T-helper 1 cell treated with Interleukin-12 subunit alpha and Interleukin-12 subunit beta and Interleukin-4 antibody, amounts not matched to agents 30 μg/mL and 1 μg/mL, for 36 hours (primary cell): ENCODE measurements around the gene PCID2.

Experiments
- H3K27ac Mint-ChIP-seq: one replicate; pipeline ENCODE4 v1.8.0; 2021; ENCODE audit warnings: mild to moderate bottlenecking, mixed read lengths
- H3K27me3 Mint-ChIP-seq: one replicate; pipeline ENCODE4 v1.8.0; 2021; ENCODE audit warnings: low read depth, mixed read lengths
- H3K36me3 Mint-ChIP-seq: one replicate; pipeline ENCODE4 v1.8.0; 2021; ENCODE audit warnings: low read depth, mixed read lengths
- H3K4me1 Mint-ChIP-seq: one replicate; pipeline ENCODE4 v1.8.0; 2021; ENCODE audit warnings: low read depth, mixed read lengths
- H3K4me3 Mint-ChIP-seq: one replicate; pipeline ENCODE4 v1.8.0; 2021; ENCODE audit warnings: mild to moderate bottlenecking, moderate library complexity, mixed read lengths
- H3K9me3 Mint-ChIP-seq: one replicate; pipeline ENCODE4 v1.8.0; 2021; ENCODE audit warnings: mixed read lengths

The PCID2 gene

DNA sequence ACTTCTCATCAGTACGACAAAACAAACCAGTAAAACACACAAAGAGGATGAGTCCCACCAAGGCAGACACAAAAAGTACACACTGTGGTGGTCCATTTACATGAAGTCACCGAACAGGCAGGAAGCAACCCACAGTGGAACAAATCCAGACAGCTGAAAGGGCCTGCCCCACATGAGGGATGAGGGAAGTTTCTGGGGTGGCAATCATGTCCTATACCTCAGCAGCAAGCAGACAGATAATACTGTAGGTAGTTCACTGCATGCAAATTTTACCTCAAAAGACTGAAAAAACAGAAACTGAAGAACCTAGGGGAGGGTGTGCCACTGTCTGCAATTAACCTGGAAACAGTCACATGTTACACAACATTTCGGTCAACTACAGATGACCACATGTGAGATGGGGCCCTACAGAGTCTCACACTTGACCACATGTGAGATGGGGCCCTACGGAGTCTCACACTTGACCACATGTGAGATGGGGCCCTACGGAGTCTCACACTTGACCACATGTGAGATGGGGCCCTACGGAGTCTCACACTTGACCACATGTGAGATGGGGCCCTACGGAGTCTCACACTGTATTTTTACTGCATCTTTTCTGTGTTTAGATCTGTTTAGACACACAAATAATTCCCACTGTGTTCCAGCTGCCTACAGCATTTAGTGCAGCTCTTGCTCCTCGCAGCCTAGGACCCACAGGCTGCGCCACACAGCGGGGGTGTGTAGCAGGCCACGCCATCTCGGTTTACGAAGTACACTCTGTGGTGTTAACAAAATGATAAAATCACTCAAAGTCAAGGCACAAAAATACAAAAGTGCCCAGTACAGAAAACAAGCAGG lies 22.2 kb downstream of the PCID2 start:
- no peaks in the 10 kb centered on the region for H3K27me3 Mint-ChIP-seq
- no peaks in the 10 kb centered on the region for H3K9me3 Mint-ChIP-seq
- H3K36me3 Mint-ChIP-seq = peaks cover 55% of the 10 kb centered on the region
- peaks cover 41% of the 10 kb centered on the region for H3K4me1 Mint-ChIP-seq
- H3K4me3 Mint-ChIP-seq = peak overlapping the region; percentile 43
- H3K27ac Mint-ChIP-seq = peak overlapping the region; percentile 18

DNA sequence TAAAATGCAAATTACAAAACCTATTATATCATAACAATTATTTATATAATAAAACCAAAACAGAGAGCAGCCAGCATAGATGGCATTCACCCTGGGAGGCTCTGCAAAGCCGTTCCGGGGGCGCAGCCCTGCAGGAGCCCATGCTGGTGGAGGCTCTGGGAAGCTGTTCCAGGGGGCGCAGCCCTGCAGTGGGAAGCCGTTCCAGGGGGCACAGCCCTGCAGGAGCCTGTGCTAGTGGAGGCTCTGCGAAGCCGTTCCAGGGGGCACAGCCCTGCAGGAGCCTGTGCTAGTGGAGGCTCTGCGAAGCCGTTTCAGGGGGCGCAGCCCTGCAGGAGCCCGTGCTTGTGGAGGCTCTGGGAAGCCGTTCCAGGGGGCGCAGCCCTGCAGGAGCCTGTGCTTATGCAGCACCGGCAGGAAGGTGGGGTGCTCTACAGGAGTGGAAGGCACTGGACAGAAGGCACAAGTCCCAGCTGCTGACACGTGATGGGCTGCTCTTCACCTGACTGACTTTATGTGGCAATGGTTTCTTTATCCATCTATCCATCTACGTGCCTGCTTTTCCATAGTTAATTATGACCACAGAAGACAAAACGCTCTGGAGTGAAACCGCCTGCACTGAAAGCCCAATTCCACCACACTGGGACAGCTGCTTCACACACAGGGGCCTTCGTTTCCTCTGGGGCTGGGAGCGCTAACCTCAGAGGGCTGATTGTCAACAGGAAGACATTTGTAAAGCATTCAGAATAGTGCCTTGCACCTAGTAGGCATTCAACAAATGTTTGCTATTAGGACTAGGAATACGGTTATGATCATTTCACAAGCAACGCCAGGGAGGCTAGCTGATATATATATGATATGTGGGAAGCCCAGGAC lies 23.7 kb downstream of the PCID2 start:
- Mint-ChIP-seq H3K4me1 (peaks cover 52% of the 10 kb centered on the region), H3K27ac (peak overlapping the region; percentile 73), H3K36me3 (peaks cover 55% of the 10 kb centered on the region)

DNA sequence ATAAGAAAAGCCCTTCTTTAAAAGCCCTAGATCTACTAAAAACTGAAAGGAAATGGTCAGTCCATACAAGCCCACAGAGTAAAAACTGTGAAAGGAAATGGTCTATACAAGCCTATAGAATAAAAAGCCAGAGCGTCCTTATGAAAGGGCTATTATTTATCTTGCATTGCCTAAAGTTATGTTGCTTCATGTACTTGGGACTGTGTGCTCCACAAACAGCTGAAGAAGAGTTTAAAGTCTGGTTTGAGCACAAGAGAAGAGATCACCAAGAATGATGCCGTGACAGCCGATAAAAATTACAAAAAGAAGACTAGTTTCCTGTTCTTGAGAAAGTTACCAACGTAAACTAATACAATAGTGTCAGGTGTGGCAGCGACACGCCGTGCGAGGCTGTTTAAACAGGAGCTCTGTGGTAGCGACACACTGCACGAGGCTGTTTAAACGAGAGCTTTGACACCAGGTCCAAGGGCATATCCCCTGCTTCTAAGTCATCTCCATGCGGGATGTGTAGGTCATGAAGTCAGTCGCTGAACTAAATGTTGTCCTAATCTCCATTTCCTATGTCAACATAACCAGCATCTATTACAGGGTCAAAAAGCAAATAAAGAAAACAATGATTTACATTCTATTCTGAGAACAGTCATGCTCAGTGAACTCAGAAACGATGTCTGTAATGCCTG lies 24.9 kb downstream of the PCID2 start:
- Mint-ChIP-seq H3K27ac (no peak overlapping the region), H3K9me3 (no peaks in the 10 kb centered on the region), H3K36me3 (peaks cover 55% of the 10 kb centered on the region), H3K4me1 (peaks cover 58% of the 10 kb centered on the region), H3K27me3 (no peaks in the 10 kb centered on the region), H3K4me3 (no peak overlapping the region)

More for the DNA sequence above, 23.7 kb downstream of the PCID2 start:
- Mint-ChIP-seq H3K27me3 (no peaks in the 10 kb centered on the region), H3K9me3 (no peaks in the 10 kb centered on the region), H3K4me3 (peak overlapping the region; percentile 71)

DNA sequence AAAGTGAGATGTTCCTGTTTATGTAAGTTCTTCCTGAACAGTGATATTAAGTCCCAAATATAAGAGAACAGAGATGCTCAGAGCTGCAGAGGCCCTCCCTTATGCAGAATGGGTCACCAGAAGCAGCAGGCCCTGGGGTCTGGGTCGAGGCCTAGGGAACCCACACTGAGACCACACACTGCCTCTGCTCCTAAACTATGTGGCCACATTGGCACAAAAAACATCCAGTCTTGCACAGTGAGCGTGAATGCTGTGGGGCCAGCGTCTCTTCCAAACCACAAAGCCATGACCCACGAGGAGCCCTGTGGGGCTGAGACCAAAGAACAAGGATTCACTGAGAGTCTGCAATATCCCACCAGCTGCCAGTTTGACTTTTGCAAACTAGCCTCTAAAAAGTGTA lies 26.4 kb downstream of the PCID2 start:
- no peak overlapping the region for H3K4me3 Mint-ChIP-seq

DNA sequence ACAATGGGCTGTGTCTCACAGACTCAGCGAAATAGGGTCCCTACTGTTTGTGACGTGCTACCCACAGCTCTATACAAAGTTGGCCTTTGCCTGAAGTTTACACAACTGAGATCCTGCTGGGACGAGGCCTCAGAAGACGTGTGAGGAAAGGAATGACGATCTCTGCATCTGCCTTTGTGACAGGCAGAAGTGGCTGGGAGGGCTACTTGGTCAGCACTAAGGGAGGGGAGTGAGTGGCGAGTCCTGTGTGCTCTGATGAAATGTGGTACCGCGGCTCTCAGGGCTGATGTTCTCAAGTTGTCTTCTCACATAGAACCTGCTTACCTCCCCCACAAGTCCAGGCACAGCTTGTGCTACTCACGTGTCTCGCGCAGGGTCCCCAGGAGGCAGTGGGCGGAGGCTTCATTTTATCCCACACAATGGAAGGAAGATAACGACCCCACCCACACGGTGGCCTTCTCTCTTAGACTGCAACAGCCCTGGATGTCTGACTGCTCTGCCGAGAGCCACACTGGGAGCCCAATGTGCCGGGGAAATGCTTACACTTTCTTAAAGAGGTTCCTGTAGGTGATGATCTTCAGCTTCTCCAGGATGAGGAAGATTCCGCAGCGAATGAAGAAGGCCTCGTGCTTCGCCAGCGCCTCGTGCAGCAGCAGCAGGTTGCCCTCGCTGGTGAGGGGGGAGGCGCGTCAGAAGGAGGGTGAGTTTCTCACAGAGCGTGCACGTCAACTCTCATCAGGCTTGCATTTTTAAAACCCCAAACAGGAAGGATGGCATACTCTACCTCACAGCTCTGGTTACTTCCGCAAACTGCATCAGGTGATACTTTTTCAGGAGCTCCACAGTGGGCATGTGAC lies 28.9 kb downstream of the PCID2 start:
- H3K9me3 Mint-ChIP-seq = peaks cover 4% of the 10 kb centered on the region
- H3K4me1 Mint-ChIP-seq = peaks cover 48% of the 10 kb centered on the region
- peaks cover 52% of the 10 kb centered on the region for H3K36me3 Mint-ChIP-seq
- no peak overlapping the region for H3K4me3 Mint-ChIP-seq
- H3K27ac Mint-ChIP-seq = peak overlapping the region; percentile 71
- H3K27me3 Mint-ChIP-seq = no peaks in the 10 kb centered on the region

More for the DNA sequence above, 26.4 kb downstream of the PCID2 start:
- no peak overlapping the region for H3K27ac Mint-ChIP-seq
- no peaks in the 10 kb centered on the region for H3K27me3 Mint-ChIP-seq
- peaks cover 50% of the 10 kb centered on the region for H3K36me3 Mint-ChIP-seq
- peaks cover 53% of the 10 kb centered on the region for H3K4me1 Mint-ChIP-seq
- H3K9me3 Mint-ChIP-seq = no peaks in the 10 kb centered on the region

DNA sequence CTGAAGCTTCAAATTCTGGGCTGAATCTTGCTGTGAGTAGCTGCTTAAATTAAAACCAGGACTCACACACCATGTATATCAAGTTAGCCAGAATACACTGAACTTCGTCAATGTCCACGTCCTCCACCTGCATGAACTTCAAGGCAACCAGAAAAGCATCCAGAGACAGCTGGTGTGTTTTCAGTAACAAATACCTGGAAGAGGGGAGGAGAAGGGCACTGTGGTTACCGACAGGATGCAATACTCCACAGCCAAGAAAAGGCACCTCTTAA lies 29.6 kb downstream of the PCID2 start:
- Mint-ChIP-seq H3K4me1 (peaks cover 51% of the 10 kb centered on the region), H3K9me3 (peaks cover 4% of the 10 kb centered on the region), H3K27me3 (no peaks in the 10 kb centered on the region), H3K27ac (no peak overlapping the region), H3K4me3 (no peak overlapping the region), H3K36me3 (peaks cover 56% of the 10 kb centered on the region)

DNA sequence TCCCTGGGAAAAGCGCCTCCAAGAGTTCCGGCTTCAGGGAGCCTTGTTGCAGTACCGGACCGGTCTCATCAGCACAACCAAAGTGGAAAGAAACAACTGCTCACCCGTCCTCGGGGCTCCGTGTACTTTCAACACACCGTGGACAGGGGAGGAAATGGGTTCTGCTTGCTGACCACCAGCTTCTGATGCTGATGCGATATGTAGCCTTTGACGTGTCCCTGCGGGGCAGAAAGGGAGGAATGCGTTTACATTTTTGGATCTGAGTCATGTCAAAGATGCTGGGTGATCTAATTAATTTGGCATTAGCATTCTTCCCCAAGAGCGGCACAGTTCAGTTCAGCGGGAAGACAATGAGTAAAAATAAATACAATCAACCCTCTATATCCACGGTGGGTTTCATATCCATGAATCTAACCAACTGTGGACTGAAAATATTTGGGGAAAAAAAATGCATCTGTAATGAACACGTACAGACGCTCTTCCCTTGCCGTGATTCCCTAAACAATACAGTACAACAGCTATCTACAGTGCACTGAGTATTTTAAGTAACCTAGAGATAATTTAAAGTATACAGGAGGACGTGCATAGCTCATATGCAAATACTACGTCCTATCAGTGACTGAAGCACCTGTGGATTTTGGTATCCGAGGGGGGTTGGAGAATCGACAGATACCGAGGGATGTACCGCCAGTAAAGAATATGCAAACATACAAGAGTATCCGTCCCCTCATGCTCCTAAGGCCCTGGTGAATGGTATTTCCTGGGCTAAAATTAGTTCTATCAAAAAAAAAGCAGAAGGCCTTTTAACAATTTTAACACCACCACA lies 30.2 kb downstream of the PCID2 start:
- Mint-ChIP-seq H3K36me3 (peaks cover 50% of the 10 kb centered on the region), H3K27ac (peak overlapping the region; percentile 42), H3K27me3 (no peaks in the 10 kb centered on the region), H3K9me3 (peaks cover 4% of the 10 kb centered on the region), H3K4me3 (no peak overlapping the region), H3K4me1 (peaks cover 49% of the 10 kb centered on the region)

DNA sequence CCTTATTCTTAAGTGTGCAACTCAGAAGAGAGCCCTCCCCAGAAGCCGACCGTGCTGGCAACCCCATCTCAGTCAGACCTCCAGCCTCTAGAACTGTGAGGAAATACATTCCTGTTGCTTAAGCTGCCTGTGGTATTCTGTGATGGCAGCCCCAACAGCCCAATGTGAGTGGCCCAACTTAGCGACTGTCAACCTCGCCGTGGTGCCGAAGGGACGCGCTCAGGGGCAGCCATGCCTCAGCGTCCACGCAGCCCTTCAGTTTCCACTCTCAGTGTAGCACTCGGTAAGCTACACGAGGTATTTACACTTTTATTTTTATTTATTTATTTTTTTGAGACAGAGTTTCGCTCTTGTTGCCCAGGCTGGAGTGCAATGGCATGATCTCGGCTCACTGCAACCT lies 31.6 kb downstream of the PCID2 start:
- Mint-ChIP-seq H3K36me3 (peaks cover 55% of the 10 kb centered on the region), H3K27me3 (no peaks in the 10 kb centered on the region), H3K9me3 (peaks cover 4% of the 10 kb centered on the region), H3K27ac (peak overlapping the region; percentile 92), H3K4me1 (peaks cover 50% of the 10 kb centered on the region), H3K4me3 (no peak overlapping the region)

DNA sequence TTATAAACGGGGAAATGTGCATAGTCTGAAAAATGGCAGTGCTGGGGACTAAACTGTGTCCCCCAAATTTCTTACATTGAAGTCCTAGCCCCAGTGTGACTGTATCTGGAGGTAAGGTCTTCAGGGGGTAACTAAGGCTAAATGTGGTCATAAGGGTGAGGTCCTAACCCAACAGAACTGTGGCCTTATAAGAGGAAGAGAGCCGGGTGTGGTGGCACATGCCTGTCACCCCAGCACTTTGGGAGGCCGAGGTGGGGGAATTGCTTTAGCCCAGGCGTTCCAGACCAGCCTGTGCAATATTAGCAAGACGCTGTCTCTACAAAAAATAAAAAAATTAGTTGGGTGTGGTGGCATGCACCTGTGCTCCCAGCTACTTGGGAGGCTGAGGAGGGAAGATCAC lies 32.2 kb downstream of the PCID2 start:
- H3K4me1 Mint-ChIP-seq = peaks cover 49% of the 10 kb centered on the region
- no peaks in the 10 kb centered on the region for H3K27me3 Mint-ChIP-seq
- H3K36me3 Mint-ChIP-seq = peaks cover 59% of the 10 kb centered on the region
- peaks cover 4% of the 10 kb centered on the region for H3K9me3 Mint-ChIP-seq
- H3K4me3 Mint-ChIP-seq = peak overlapping the region; percentile 61
- peak overlapping the region; percentile 92 for H3K27ac Mint-ChIP-seq

DNA sequence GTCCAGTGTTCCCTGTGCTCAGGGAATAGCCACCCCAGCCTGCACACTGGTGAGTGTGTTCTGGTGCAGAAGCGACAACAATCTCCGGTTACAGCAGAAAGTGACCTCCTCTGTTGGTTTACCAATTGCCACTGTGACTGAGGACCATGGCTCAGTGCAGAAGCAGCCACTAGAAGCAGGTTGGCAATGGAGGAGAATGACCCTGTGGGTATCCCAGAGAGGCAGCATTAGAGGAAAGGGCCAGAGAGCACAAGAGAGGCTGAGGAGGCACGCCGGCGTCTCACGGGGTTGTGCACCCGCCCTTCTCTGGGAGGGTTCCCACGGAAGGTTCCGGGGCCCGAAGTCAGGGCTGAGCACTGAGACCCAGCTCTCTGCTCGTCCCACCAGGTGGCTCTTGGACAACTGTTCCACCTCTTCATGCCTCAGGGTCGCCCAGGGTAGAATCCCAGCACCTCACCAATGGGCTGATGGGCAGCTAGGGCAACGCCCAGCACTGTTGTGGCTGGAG lies 36.0 kb downstream of the PCID2 start:
- no peak overlapping the region for H3K4me3 Mint-ChIP-seq
- H3K9me3 Mint-ChIP-seq = peaks cover 4% of the 10 kb centered on the region
- H3K27me3 Mint-ChIP-seq = no peaks in the 10 kb centered on the region
- H3K4me1 Mint-ChIP-seq = peaks cover 25% of the 10 kb centered on the region
- H3K36me3 Mint-ChIP-seq = peaks cover 53% of the 10 kb centered on the region
- no peak overlapping the region for H3K27ac Mint-ChIP-seq

DNA sequence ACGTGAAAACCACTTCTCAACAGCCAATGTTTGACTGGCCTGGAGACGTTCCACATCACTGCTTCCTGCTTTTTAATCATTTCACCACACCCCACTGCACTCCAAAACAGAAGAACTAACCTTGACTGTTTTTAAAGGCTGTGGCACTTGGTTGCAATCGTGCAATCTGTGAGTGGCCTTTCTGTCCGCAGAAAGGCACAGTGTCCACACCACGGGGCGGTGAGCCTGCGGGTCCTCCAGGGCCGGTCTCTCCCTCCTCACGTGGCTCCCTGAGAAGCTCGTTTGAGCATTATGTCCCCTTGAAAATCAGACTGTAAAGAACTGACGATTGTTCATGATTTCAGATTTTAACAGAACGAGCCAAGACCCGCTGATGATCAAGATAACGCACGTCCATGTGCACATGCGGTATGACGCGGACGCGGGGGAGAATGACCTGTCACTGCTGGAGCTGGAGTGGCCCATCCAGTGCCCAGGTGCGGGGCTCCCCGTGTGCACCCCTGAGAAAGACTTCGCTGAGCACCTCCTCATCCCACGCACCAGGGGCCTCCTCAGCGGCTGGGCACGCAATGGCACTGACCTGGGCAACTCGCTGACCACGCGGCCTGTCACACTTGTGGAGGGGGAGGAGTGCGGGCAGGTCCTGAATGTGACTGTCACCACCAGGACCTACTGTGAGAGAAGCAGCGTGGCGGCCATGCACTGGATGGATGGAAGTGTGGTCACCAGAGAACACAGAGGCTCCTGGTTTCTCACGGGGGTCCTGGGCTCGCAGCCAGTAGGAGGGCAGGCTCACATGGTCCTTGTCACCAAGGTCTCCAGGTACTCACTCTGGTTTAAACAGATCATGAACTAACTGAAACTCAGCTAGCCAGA lies 37.0 kb downstream of the PCID2 start:
- H3K9me3 Mint-ChIP-seq = peaks cover 4% of the 10 kb centered on the region
- peaks cover 53% of the 10 kb centered on the region for H3K36me3 Mint-ChIP-seq
- H3K4me1 Mint-ChIP-seq = peaks cover 25% of the 10 kb centered on the region
- H3K27ac Mint-ChIP-seq = no peak overlapping the region
- no peak overlapping the region for H3K4me3 Mint-ChIP-seq
- no peaks in the 10 kb centered on the region for H3K27me3 Mint-ChIP-seq

DNA sequence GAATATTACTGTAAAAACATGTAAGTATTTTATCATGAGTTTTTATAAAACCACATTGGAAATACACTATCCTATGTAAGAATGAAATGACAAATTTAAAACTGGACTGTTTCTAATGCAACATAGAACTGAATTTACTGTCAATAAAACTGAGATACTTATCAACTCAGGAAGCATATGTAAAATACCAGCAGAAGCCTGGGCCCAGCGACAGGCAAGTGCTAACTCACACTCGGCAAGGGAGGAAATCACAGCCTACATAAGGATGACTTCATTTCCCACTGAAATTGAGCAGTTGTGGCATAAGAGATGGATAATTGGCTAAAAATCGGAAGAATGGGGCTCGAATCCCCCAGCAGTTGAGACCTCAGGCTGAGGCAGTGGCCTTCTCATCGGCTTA lies 38.0 kb downstream of the PCID2 start:
- H3K4me1 Mint-ChIP-seq = peaks cover 15% of the 10 kb centered on the region
- no peaks in the 10 kb centered on the region for H3K9me3 Mint-ChIP-seq
- H3K27ac Mint-ChIP-seq = no peak overlapping the region
- no peaks in the 10 kb centered on the region for H3K27me3 Mint-ChIP-seq
- no peak overlapping the region for H3K4me3 Mint-ChIP-seq
- H3K36me3 Mint-ChIP-seq = peaks cover 48% of the 10 kb centered on the region
